DMS53 (cell line): ENCODE data around the gene ETS1.

ENCODE experiments used
- DNase-seq: peaks from one replicate; lab custom pipeline; 2025; lab: John Stamatoyannopoulos, UW

Gene ETS1

DNA sequence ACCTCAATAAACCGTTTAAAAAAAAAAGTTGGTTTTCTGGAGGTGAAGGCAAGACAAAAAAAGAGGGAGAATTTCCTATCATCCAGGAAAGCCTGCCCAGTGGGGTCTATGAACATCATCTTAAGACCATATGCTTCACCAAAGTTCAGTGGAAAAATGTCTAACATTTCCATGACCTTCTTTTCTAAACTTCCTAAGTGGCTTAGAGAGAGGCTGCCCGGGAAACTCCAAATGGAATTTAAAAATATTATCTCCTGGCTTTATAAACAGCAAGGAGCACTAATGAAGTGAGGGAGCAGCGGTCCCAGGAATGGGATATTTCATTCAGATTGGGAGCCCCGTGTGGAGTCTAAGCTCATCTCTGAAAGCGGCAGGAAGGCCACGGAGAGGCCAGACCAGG lies 46.9 kb downstream of the ETS1 start:
- no peak for DNase-seq

DNA sequence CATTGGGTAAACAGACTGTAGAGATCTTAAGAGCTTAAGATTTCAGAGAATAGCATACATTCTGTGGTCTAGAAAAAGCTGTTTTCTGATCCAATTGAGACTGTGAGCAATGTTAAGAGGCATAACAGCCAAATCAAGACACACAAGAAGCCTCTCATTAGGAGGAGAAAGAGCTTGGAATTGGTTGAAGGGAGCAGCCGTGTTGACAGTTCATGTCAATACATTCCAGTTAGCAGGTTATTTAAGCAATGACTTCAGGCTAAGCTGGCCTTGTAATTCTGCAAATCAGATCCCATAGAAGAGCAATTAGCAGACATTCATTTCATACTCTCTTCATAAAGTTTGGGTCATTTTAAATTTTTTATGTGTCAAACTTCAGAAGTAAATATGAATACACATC lies 50.9 kb downstream of the ETS1 start:
- no peak for DNase-seq

DNA sequence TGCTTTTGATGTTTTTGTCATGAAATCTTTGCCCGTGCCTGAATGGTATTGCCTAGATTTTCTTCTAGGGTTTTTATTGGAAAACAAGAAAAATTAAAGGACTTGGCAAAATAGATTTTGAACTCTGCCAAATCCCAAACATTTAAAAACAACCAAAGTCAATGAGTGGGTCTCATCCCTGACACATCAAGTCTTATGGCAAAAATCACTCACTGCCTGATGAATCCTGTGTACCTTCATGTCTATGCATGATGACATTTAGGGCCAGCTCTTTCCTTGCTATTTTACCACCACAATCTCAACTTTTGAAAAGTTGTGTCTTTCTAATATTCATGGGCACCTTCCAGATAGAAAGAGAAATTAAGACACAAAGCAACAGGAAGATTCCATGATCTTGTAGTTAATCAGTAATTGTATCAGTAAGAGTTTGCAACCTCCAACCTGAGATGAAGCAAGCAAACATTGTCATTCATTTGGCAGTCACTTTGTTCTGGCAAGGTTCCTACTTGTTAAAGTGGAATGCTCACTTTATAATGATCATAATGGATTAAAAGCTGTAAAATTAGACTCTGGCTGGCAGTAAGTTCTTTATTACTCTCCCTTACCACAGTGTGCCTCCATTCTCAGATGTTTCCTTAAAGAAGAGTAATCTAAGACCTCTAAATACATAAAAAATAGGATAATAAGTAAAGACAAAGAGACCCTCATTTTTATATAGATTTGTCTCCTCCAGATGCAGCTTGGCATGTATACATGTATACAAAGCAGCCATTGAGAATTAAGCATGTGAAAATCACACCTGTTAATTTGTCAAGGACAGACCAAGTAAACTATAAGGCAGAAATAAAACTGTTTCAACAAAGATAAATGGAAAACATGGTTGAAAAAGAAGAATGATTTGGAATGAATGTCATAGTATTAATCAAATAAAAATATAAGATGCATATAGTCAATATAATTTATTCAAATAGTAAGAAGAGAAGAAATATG lies 51.6 kb downstream of the ETS1 start:
- DNase-seq = no peak

DNA sequence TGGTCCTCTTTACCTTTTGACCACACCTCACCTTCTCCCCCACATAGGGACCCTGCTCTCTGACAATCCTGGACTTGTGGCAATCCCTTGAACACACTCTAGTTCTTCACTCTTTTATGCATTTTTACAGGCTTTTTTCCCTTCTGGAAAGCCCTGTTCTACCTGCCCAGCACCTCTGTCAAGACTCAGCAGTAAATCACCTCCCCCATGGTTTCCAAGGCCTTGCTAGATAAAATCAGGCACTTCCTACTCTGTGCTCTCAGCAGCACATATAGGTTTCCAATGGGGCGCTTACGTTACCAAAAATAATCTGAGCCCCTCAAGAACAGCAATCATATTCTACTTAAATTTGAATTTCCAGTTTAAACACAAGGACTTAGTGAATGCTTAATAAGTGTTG lies 53.9 kb downstream of the ETS1 start:
- no peak for DNase-seq

DNA sequence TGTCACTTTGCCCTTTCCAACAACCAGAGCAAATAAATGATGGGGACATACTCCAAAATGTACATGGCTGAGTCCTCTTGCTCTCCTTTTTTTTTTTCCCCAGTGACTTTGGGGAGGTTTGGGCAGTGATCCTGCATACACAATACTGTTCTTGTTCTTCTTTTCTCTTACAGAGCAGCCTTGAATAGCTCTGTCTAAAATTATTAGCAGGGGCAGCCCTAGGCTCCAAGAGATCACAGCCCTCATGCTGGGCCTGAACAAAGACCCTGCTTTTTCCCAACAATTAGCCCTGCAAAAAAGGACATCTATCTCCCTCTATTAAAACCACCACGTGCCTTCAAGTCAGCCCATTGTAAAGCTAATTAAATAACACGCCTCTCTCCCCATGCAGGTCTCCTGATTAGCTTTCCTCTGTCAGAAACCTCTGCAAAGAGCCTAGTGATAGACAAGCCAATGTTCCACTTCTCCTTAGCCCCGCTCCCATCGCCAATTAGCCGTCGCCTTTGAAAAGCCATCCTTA lies 54.7 kb downstream of the ETS1 start:
- DNase-seq = no peak

DNA sequence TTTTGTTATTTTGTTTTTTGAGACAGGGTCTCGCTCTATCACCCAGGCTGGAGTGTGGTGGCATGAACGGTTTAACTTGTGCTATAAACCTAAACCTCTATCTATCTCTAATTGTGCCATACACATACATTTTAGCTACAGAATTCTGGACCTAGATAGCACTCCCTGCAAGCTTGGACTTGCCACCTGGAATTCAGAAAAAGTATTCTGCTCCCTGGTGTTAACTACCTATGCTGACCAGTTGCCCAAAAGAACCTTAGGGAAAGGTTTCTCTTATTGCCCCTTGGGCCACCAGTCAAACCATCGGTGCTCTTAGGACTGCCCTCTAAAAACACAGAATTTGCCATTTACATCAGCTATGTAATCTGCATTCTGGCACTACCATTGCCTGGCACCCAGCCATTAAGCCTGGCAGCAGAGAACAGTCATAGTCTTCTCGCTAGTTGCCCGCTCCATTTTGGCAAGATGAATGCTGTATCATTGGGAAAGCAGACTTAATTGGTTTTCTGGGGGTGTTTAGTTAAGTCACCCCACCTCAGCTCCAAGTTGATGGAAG lies 55.3 kb downstream of the ETS1 start:
- DNase-seq = no peak

DNA sequence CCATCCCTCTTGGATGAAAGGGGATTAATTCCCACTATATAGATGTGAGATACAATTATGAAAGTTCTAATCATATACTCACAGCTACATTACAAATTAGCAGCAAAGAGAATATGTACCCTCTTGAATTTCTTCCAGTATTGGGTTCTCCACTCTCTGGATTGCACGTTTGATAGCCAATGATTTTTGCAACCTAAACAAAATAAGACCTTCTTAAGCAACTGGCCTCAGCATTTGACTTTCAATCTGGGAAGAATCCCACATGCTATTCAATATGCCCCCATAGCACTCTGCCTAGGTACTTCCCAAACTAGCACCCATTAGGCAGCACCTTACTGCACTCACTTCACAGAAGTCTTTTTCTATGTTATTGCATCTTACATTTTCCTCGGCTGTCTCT lies 55.8 kb downstream of the ETS1 start:
- DNase-seq = no peak

DNA sequence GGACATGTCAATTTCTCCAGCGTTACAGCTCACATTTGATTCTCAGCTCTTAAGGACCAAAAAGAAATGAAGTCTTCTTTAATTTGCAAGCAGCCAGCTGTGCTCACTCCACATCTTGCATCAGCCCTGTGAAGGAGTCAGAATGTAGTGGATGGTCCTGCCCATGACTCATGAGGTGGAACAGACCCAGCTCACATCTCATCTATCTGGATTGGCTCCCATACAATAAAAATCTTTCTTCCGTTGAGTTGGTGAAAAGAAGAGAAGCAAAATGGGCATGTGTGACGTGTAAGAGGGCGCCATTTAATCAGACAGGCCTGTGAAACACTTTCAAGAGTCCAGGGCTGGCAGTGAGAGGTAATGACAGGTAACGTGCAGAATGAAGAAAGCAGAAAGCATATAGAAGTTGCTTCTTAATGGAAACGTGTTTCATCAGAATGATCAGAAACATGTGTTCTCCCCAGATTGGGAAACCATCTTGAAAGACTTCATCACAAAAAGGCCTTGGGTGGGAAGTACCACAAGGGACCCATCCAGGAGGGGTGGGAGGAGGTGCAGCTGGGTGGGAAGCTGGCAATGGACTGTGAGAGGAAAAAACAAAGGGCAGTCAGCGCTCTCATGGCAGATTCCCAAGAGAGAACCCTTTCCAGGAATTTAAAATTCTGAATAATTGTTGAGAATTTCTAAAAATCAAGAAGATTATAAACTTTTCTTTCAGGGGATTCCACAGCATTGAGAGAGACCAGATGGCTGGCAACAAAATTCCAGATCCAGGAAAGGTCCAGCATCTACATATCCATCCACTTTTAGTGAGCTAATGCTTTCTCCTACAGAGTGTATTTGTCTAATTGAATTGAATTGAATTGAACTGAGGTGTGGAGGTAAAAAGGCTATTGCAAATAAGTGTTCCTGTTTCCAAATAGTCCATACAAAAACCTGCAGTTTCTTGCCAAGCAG lies 57.0 kb downstream of the ETS1 start:
- DNase-seq = no peak

DNA sequence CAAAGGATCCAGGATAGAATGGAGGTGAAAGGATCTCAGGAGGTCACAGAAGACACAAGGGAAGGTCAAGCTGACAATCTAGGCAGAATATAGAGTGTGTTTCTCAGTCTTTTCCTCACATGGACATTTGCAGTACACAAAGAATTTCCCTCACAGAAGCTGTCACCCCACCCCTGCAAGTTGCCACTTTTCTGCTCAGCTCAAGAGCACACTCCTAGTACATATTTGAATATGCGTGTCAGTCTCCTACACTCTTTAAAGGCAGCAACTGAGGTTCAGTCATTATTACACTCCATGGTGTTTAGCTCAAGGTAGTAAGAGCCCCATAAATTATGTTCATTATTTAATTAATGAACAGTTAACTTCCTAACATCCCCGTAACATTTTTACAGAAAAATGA lies 59.1 kb downstream of the ETS1 start:
- no peak for DNase-seq

DNA sequence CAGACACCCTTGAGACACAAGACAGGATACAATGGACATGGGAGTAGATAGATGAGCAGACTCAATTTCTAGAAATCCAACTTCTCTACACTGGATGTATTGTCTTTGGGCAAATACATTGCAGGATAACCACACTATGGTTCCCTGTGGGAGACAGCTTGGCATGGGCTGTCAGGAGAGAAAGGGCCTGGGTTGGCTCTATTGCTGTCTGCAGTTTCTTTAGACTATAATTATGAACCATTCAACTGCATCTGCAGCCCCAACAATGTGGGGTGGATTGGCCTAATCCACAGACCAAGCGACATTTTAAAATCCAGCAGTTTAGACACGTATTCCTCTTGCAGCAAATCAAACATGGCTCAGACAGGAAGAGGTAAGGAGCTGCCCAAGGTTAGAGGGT lies 60.3 kb downstream of the ETS1 start:
- no peak for DNase-seq

DNA sequence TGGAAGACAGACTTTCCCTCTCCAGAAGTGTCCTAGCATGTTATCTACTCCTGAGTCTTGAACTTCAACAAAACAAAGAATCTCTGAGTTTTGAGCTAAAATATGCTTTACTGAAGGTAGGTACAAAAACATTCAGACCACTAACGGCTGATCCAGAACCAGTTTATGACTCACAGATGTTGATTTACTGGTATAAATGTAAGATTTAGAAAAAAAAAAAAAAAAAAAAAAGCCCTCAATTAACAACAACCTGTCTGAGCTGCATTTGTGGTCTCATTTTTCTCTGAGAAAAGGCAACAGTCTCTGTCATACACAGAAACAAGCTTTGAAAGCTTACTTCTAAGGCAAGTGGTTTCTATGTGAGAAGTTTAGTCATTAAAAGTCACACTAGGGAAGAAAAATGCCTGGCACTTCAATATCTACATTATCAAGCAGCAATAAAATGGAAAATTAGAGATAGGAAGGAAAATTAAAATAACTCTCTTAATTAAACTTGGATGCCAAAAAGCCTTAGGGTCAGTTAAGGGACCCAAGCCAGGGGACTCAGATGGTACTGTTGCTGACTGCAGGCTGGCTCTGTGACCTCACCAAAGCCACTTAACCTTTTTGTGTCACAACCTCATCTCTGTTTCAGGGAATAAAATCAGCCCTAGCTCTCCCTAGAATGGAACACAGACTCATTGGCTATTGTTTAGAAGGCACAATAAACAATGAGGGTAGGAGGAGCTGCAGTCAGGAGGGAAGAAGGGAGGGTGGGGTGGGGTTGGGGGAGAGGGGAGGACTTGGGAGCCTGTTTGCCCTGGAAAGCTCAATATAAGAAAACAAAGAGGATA lies 61.7 kb downstream of the ETS1 start:
- peak; percentile 66 for DNase-seq

DNA sequence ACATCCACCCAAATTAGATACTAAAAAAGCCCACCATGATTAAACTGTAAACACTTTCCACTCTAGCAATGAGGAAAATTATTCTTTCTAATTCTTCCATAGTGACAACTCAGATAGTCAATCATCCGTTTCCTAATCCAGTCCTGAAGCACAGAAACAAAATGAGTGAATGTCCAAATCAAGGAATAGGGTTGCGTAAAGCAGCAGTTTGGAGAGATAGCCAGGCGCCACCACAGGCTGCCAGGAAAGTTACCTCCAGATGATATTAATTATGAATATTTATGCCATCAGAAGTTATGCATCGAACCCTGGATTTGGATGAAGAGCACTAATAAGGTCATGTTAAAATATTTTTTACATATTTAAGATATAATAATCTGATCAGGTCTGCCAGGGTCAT lies 63.2 kb downstream of the ETS1 start:
- no peak for DNase-seq

DNA sequence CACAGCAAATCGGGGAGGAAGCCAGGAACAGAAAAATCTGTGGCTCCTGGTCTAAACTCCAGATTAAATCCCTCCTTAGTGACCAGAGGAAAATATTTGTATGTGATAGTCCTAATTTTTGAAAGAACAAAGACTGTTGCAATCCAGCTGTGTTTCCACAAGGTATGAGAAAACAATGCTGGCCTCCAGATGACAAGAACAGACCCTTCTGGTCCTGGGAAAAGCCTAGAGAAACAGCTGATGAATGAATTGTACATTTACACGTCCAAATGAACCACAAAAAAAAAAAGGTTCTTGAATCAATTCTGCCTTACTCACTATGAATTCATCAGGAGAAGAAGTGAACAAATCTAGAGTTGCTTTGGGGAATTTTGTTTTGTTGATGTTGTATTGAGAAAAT lies 63.7 kb downstream of the ETS1 start:
- peak; percentile 17 for DNase-seq

DNA sequence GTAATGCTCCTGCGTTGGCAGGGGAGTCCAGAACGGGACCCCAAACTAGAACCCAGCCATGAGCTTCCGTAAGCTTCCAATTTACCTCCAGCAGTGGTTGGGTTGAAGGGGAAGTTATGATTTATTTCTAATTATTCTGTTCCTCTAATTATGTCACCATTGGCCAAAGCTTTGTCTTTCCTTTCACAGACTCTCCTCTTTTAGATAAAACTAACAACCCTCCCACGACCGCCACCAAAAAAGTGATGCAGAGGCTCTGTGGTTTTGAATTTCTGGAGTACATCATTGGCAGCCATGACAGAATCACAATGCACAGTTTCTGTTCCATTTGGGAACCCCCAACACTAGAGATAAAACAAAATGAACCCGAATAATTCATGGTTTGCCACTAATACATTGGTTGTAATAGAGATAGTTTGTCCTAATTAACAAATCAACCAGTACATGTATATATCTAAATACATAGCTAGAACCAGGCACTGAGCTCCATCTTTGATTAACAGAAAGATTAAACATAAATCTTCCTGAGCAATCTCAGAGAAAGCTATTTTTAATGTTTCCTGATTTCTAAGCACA lies 64.3 kb downstream of the ETS1 start:
- peak; percentile 35 for DNase-seq

DNA sequence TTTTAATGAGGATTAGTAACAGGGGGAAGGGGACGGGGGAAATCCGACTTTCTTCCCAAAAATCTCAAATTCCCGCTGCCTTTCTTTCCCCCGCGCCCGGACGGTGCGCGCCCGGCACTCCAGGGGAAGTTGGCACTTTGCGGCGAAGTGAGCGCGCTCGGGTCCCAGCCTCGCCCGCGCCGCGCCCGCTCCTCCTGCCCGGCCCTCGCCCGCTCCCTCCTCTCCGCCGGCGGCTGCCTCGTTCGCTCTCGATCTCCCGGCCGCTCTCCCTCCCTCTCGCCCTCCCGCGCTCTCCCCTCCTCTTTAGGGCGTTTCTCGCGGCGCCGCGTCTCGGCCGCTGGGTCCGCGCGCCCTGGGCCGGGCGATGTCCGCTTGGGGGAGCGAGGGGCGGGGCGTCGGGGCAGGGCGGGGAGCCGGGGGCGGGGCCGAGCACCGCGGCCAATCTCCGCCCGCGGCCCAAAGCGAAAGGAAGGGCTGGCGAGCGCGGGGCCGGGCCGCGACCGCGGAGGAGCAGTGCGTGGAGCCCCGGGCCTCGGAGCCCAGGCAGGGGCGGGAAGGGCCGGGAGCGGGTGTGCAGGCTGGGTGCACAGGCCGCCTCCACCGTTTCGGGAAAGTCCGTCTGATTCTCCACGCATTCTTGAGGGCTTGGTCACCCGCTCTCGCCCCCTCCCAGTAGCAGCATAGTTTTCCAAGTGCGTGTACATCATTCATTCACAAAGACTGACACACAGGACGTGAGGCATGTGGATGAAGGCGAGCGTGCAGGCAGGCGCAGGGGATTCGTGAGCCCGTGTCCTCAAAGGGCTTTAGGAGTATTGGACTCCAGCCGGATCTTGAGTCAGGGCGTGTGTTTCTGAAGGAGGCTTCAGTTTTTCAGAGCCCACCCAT lies 65.1 kb downstream of the ETS1 start:
- peak; percentile 98 for DNase-seq

DNA sequence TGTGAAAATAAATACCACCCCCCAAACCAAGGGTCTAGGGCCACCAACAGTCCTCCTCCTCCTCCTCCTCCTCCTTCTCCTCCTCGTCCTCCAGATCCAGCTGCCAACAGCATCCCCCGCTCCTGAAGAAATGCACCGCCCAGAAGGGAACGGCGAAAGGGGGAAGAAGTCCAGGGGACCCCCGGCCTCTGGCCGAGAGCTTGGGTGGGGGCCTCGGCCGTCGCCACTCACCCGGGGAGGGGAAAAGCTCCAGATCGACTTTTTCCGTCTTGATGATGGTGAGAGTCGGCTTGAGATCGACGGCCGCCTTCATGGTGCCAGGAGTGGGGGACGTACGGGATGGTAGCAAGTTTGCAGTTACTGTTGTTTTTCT lies 65.7 kb downstream of the ETS1 start:
- DNase-seq = peak; percentile 56

DNA sequence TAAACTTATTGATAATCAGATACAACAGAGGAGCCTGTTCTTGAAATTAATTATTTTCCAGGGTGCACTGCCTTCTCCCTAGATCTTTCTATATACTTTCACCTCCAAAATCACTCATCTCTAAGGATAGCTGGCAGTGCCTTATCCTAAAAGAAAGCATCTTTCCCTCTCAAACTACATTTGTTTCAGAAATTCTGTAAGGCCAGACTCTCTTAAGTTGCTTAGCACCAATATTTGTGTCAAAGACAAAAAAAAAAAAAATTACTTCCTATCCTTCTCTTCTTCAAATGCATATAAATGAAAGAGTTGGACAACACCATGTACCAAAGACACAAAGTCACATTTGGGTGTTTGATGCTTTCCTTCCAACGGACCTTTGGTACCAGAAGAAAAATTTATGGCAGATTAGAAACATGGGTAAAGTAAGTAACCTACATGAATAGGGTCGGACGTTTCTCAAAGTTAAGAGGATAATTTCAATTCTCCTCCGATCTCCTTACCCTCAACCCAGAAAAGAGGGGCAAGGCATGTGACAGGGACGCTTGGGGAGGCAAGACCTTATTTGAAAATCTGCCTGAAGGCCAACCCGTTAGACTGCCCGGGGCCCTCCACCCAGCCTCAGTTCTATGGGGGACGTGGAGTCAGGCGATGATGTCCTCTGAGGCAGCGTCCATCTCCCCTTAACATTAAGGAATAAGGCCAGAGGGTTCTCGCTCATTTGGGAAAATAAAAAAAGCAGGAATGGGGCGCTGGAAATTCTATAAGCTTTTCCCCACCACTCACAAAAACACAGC lies 66.3 kb downstream of the ETS1 start:
- DNase-seq = peak; percentile 40

DNA sequence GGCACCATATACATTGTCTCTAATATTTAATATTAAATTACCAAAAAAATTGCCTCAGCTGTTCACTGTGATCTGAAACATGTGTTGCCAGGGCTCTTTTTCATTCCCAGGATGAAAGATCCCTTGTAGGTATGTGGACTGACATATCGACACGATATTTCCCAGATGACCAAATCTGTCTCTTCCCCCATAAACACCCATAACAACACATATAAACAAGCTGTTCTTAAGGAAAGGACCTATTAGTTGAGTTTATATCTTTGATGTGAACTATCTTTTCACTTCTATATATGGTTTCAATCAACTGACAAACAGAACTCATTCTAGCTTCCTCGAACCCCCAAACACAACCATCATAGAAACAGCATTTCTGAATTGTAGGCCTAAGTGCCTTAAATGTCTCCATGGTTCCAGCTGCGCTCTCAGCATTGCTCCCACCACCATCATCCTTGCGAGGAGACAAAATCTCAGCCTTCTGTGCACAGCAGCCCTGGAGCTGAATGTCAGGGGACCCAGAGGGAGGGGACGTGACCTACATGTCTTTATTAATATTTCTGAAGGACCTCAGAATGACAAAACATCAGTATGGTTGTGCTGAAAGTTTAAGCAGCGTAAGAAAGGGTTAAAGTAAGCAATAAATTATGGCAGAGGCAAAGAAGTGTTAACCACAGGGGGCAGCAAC lies 67.0 kb downstream of the ETS1 start:
- DNase-seq = peak; percentile 28

DNA sequence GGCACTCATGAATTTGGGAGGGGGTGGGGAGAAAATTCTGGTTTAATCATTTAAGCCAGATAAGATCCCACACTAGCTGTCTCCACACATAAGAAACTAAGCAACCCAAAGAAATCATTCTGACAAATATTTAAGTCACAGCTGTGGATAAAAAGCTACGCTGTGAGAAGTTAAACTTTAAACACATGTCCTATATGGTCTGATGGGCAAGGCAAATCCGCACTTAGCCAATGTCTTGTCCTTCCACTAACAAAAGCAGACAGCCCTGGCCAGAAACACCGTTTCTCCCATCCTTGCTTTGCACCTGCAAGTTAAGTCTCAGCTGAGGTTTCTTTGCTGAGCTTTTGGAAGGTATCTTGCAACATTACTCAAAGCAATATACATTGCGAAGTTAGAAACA lies 68.0 kb downstream of the ETS1 start:
- DNase-seq = no peak
